Measurements from ENCODE around the gene AK3.

Gene AK3

DNA sequence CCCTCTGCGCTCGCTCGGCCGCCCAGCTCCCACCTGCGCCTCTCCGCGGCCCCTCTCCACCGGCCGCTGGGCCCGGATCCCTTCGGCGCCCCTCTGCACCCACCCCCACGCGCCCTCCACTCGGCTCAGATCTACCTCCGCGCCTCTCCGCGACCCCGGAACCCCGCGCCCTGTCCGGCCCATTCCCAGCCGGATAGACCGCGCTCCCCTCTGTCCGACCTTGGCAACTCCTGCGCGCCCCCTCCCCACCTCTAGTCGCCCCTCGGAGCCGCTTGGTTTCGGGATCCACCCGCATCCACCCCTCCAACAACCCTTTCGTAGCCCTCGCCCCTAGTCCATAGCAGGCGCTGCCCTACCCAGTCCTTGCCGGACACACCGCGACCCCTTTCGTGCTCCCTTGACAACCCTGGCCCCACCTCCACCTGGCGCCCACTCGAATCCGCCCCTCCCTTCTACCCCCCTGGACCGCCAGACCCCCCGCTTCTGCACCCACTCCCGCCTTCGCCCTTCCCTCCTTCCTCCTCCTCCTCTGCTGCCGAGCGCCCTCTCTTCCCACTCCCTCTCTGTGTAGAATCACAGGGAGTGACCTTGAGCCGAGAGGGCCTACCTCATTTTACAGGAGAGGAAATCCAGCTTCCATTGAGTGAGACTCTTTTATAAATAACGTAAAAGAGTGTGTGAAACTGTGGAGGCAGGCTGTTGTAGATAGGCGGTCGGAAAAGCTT, 525 bp upstream of the AK3 start:
- peaks cover 13% of the 10 kb centered on the region for H3K36me3 Mint-ChIP-seq (ENCODE audit: insufficient read depth)
- peak overlapping the region; percentile 10 for H3K27ac Mint-ChIP-seq (ENCODE audit: low read depth)
- H3K9me3 Mint-ChIP-seq, result no peaks in the 10 kb centered on the region
- peaks cover 29% of the 10 kb centered on the region for H3K4me1 Mint-ChIP-seq
- H3K27me3 Mint-ChIP-seq, result no peaks in the 10 kb centered on the region
- DNase-seq (ENCODE audit: low spot score in 2 of 2), result no peak
- ATAC-seq (replicated peaks; ENCODE audit: extremely low read depth, poor library complexity, severe bottlenecking), result peak; percentile 0
- peak overlapping the region; percentile 90 for H3K4me3 Mint-ChIP-seq

DNA sequence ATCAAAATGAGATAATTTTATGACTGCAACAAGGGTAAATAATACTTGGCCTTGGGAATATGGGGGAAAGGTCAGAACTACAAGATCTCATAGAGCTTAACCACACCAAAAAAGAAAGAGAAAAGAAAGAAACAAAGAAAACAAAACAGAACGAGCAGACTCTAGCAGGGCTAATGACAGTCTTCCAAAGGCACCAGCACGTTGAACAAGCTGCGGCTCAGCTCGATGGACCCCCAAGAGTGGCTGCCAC, 689 bp downstream of the AK3 start:
- peaks cover 13% of the 10 kb centered on the region for H3K36me3 Mint-ChIP-seq (ENCODE audit: insufficient read depth)
- peak overlapping the region; percentile 93 for H3K27ac Mint-ChIP-seq (ENCODE audit: low read depth)
- DNase-seq (ENCODE audit: low spot score in 2 of 2), result no peak
- H3K27me3 Mint-ChIP-seq, result no peaks in the 10 kb centered on the region
- no peaks in the 10 kb centered on the region for H3K9me3 Mint-ChIP-seq
- no peak for ATAC-seq (replicated peaks; ENCODE audit: extremely low read depth, poor library complexity, severe bottlenecking)
- peaks cover 30% of the 10 kb centered on the region for H3K4me1 Mint-ChIP-seq
- peak overlapping the region; percentile 90 for H3K4me3 Mint-ChIP-seq

DNA sequence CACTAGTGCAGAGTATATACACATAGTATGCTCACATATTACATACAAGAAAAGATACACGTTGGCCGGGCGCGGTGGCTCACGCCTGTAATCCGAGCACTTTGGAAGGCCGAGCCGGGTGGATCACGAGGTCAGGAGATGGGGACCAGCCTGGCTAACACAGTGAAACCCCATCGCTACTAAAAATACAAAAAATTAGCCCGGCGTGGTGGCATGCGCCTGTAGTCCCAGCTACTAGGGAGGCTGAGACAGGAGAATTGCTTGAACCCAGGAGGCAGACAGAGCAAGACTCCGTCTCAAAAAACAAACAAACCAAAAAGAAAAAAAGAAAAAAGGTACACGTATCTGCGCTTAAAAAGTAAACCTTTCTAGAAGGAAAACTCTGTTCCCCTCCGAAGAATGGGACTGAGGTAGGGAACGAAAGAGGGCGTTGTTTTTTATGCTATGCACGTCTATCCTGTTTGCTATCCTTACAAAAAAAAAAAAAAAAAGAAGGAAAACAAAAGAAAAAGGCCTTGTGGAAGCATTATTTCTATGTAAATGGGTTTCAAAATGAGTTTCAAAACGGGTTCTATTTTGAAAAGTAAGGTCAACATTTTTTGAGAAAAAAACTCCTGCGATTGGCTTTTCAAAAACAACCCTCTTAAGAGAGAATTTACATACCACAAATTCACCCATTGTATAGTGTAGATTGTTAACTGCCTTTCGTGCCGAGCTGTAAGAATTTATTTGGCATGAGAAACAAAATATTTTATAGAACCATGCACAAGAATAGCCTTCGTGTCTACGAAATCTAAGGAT, 1.2 kb downstream of the AK3 start:
- H3K4me1 Mint-ChIP-seq, result peaks cover 33% of the 10 kb centered on the region
- H3K9me3 Mint-ChIP-seq, result no peaks in the 10 kb centered on the region
- peak overlapping the region; percentile 90 for H3K4me3 Mint-ChIP-seq
- H3K27me3 Mint-ChIP-seq, result no peaks in the 10 kb centered on the region
- peaks cover 13% of the 10 kb centered on the region for H3K36me3 Mint-ChIP-seq (ENCODE audit: insufficient read depth)
- DNase-seq (ENCODE audit: low spot score in 2 of 2), result no peak
- H3K27ac Mint-ChIP-seq (ENCODE audit: low read depth), result peak overlapping the region; percentile 93
- no peak for ATAC-seq (replicated peaks; ENCODE audit: extremely low read depth, poor library complexity, severe bottlenecking)

DNA sequence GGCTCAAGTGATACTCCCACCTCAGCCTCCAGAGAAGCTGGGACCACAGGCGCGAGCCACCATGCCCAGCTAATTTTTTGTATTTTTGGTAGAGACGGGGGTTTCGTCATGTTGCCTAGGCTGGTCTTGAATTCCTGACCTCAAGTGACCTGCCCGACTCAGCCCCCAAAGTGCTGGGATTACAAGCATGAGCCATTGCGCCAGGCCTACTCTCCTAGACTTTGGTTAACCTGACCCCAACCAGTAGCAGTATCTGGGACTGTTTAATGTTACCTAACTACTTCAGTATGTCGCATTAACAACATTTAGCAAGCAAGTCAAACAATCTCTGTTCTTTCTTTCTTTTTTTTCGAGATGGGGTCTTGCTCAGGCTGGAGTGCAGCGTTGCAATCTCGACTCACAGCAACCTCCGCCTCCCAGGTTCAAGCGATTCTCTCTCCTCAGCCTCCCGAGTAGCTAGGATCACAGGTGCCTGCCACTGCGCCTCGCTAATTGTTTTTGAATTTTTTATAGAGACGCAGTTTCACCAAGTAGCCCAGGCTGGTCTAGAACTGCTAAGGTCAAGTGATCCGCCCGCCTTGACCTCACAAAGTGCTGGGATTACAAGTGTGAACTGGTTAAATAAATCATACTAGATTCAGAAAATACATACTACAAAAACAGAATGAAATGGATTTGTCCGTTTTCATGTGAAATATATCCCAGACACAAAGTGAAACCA, 2.0 kb downstream of the AK3 start:
- DNase-seq (ENCODE audit: low spot score in 2 of 2), result no peak
- peaks cover 13% of the 10 kb centered on the region for H3K36me3 Mint-ChIP-seq (ENCODE audit: insufficient read depth)
- no peak for ATAC-seq (replicated peaks; ENCODE audit: extremely low read depth, poor library complexity, severe bottlenecking)

GRCh38 chr9:4734150-4734549, 6.9 kb downstream of the AK3 start:
- Mint-ChIP-seq H3K27ac (ENCODE audit: low read depth) (no peak overlapping the region), H3K4me1 (peaks cover 54% of the 10 kb centered on the region), H3K4me3 (no peak overlapping the region), H3K36me3 (ENCODE audit: insufficient read depth) (peaks cover 5% of the 10 kb centered on the region), H3K9me3 (no peaks in the 10 kb centered on the region), H3K27me3 (no peaks in the 10 kb centered on the region)
- DNase-seq (ENCODE audit: low spot score in 2 of 2) (no peak), ATAC-seq (replicated peaks; ENCODE audit: extremely low read depth, poor library complexity, severe bottlenecking) (no peak)

More for the DNA sequence above, 2.0 kb downstream of the AK3 start:
- Mint-ChIP-seq H3K9me3 (no peaks in the 10 kb centered on the region), H3K27ac (ENCODE audit: low read depth) (peak overlapping the region; percentile 93), H3K4me1 (peaks cover 41% of the 10 kb centered on the region), H3K4me3 (peak overlapping the region; percentile 90), H3K27me3 (no peaks in the 10 kb centered on the region)

- no peak for DNase-seq (ENCODE audit: low spot score in 2 of 2)
- no peaks in the 10 kb centered on the region for H3K9me3 Mint-ChIP-seq
- no peak overlapping the region for H3K4me3 Mint-ChIP-seq
- H3K36me3 Mint-ChIP-seq (ENCODE audit: insufficient read depth), result peaks cover 5% of the 10 kb centered on the region
- no peaks in the 10 kb centered on the region for H3K27me3 Mint-ChIP-seq
- ATAC-seq (replicated peaks; ENCODE audit: extremely low read depth, poor library complexity, severe bottlenecking), result no peak
- peaks cover 56% of the 10 kb centered on the region for H3K4me1 Mint-ChIP-seq
- no peak overlapping the region for H3K27ac Mint-ChIP-seq (ENCODE audit: low read depth)
These were observed 8.1 kb downstream of the AK3 start for GRCh38 chr9:4732890-4733289.

GRCh38 chr9:4727593-4727992, 13.4 kb downstream of the AK3 start:
- Mint-ChIP-seq H3K27ac (ENCODE audit: low read depth) (no peak overlapping the region), H3K36me3 (ENCODE audit: insufficient read depth) (peaks cover 5% of the 10 kb centered on the region), H3K9me3 (no peaks in the 10 kb centered on the region), H3K4me1 (peaks cover 48% of the 10 kb centered on the region), H3K27me3 (no peaks in the 10 kb centered on the region), H3K4me3 (no peak overlapping the region)
- DNase-seq (ENCODE audit: low spot score in 2 of 2) (no peak), ATAC-seq (replicated peaks; ENCODE audit: extremely low read depth, poor library complexity, severe bottlenecking) (no peak)

DNA sequence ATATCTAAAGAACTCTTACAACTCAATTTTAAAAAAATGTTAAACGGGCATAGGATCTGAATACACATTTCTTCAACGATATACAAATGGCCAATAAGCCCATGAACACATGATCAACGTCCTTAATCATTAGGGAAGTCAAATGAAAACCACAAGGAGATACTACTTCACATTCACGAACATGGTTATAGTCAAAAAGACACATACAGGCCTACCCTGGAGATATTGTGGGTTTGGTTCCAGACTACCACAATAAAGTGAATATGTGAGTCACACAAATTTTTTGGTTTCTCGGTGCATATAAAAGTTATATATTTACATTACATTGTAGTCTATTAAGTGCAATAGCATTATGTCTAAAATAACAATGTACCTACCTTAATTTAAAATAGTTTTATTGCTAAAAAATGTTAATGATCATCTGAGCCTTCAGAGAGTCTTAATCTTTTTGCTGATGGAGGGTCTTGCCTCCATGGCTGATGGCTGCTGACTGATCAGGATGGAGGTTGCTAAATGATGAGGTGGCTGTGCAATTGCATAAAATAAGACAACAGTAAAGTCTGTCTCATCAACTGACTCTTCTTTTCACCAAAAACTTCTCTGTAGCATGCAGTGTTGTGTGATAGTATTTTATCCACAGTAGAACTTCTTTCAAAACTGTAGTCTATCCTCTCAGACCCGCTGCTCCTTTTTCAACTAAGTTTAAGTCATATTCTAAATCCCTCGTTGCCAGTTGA, 15.1 kb downstream of the AK3 start:
- Mint-ChIP-seq H3K27me3 (no peaks in the 10 kb centered on the region), H3K4me3 (no peak overlapping the region), H3K9me3 (no peaks in the 10 kb centered on the region), H3K4me1 (peaks cover 39% of the 10 kb centered on the region), H3K27ac (ENCODE audit: low read depth) (no peak overlapping the region), H3K36me3 (ENCODE audit: insufficient read depth) (peaks cover 20% of the 10 kb centered on the region)
- ATAC-seq (replicated peaks; ENCODE audit: extremely low read depth, poor library complexity, severe bottlenecking) (peak; percentile 49), DNase-seq (ENCODE audit: low spot score in 2 of 2) (no peak)

- no peak overlapping the region for H3K4me3 Mint-ChIP-seq
- H3K27me3 Mint-ChIP-seq, result no peaks in the 10 kb centered on the region
- H3K27ac Mint-ChIP-seq (ENCODE audit: low read depth), result peak overlapping the region; percentile 62
- H3K36me3 Mint-ChIP-seq (ENCODE audit: insufficient read depth), result peaks cover 42% of the 10 kb centered on the region
- H3K4me1 Mint-ChIP-seq, result peaks cover 14% of the 10 kb centered on the region
- H3K9me3 Mint-ChIP-seq, result no peaks in the 10 kb centered on the region
- ATAC-seq (replicated peaks; ENCODE audit: extremely low read depth, poor library complexity, severe bottlenecking) (no peak), DNase-seq (ENCODE audit: low spot score in 2 of 2) (no peak)
These were observed 19.3 kb downstream of the AK3 start for GRCh38 chr9:4721736-4722135.

- peak overlapping the region; percentile 69 for H3K27ac Mint-ChIP-seq (ENCODE audit: low read depth)
- H3K4me3 Mint-ChIP-seq, result no peak overlapping the region
These were observed 22.1 kb downstream of the AK3 start for GRCh38 chr9:4718911-4719310.

DNA sequence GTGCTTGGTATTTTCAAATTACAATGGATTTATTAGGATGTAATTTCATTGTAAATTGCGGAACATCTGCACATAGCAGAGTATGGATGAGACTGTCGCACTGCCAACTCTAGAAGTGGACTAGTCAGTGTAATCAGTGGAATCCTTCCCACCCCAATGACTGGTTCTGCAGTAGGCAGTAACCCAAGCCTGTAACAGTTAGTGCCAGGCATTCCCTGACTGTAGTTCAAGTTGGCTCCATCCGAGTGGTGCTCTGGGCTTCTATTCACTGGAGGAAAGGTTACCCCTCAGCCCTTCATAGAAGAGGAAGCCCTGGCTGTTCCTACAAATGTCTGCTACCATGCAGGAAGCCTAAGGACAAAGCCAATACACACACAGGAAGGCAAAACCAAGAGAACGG, 23.2 kb downstream of the AK3 start:
- peaks cover 46% of the 10 kb centered on the region for H3K36me3 Mint-ChIP-seq (ENCODE audit: insufficient read depth)
- ATAC-seq (replicated peaks; ENCODE audit: extremely low read depth, poor library complexity, severe bottlenecking), result no peak
- H3K4me1 Mint-ChIP-seq, result no peaks in the 10 kb centered on the region
- H3K27ac Mint-ChIP-seq (ENCODE audit: low read depth), result no peak overlapping the region
- H3K4me3 Mint-ChIP-seq, result no peak overlapping the region
- no peaks in the 10 kb centered on the region for H3K9me3 Mint-ChIP-seq
- no peak for DNase-seq (ENCODE audit: low spot score in 2 of 2)
- H3K27me3 Mint-ChIP-seq, result no peaks in the 10 kb centered on the region

More at GRCh38 chr9:4718911-4719310, 22.1 kb downstream of the AK3 start:
- DNase-seq (ENCODE audit: low spot score in 2 of 2) (no peak), ATAC-seq (replicated peaks; ENCODE audit: extremely low read depth, poor library complexity, severe bottlenecking) (no peak)
- no peaks in the 10 kb centered on the region for H3K9me3 Mint-ChIP-seq
- H3K36me3 Mint-ChIP-seq (ENCODE audit: insufficient read depth), result peaks cover 43% of the 10 kb centered on the region
- H3K4me1 Mint-ChIP-seq, result no peaks in the 10 kb centered on the region
- H3K27me3 Mint-ChIP-seq, result no peaks in the 10 kb centered on the region

- Mint-ChIP-seq H3K4me3 (no peak overlapping the region), H3K36me3 (ENCODE audit: insufficient read depth) (peaks cover 39% of the 10 kb centered on the region), H3K27me3 (no peaks in the 10 kb centered on the region), H3K9me3 (no peaks in the 10 kb centered on the region), H3K4me1 (no peaks in the 10 kb centered on the region), H3K27ac (ENCODE audit: low read depth) (no peak overlapping the region)
- DNase-seq (ENCODE audit: low spot score in 2 of 2) (no peak), ATAC-seq (replicated peaks; ENCODE audit: extremely low read depth, poor library complexity, severe bottlenecking) (no peak)
These were observed 24.8 kb downstream of the AK3 start for GRCh38 chr9:4716163-4716562.

Measured in central memory CD8-positive, alpha-beta T cell (primary cell).